ENCODE measurements around the gene ARSB.

ARSB gene

GRCh38 chr5:78785454-78785853 is 199.7 kb downstream of the ARSB start:
- no peak overlapping the region for H3K27ac ChIP-seq (ENCODE audit: low read length)
- H3K9me3 ChIP-seq (replicated peaks; ENCODE audit: insufficient read depth, low read length), result no peaks in the 10 kb centered on the region
- no peak overlapping the region for H3K4me2 ChIP-seq (ENCODE audit: low read depth, low read length)
- H4K20me1 ChIP-seq (ENCODE audit: insufficient read depth, low read length), result no peaks in the 10 kb centered on the region
- H3F3A ChIP-seq (ENCODE audit: insufficient read depth, low read length), result no peaks in the 10 kb centered on the region
- no peak overlapping the region for H2AFZ ChIP-seq (ENCODE audit: low read length)
- no peaks in the 10 kb centered on the region for H3K27me3 ChIP-seq (replicated peaks; ENCODE audit: insufficient read depth, low read length)
- no peaks in the 10 kb centered on the region for H3K79me2 ChIP-seq (ENCODE audit: low read length)
- no peaks in the 10 kb centered on the region for H3K9me2 ChIP-seq (replicated peaks; ENCODE audit: insufficient read depth, low read length)
- DNase-seq, result no peak
- no peak overlapping the region for H3K9ac ChIP-seq (ENCODE audit: low read length)
- H3K4me3 ChIP-seq (ENCODE audit: low read length), result no peak overlapping the region
- TF ChIP-seq EZH2 (optimal IDR thresholded peaks at IDR 0.05; ENCODE audit: low read depth, low read length), result no peak
- no peak for TF ChIP-seq EZH2phosphoT487 (IDR thresholded peaks at IDR 0.05; ENCODE audit: low read length)
- TF ChIP-seq CTCF (IDR thresholded peaks at IDR 0.05; ENCODE audit: low read length), result no peak
- H3K36me3 ChIP-seq (replicated peaks; ENCODE audit: insufficient read depth, low read length), result no peaks in the 10 kb centered on the region
- no peaks in the 10 kb centered on the region for H3K4me1 ChIP-seq (ENCODE audit: low read length)

GRCh38 chr5:78783434-78784130 is 201.5 kb downstream of the ARSB start:
- Histone ChIP-seq H3K27ac (ENCODE audit: low read length) (no peak overlapping the region), H3K4me3 (ENCODE audit: low read length) (no peak overlapping the region), H3K36me3 (replicated peaks; ENCODE audit: insufficient read depth, low read length) (no peaks in the 10 kb centered on the region), H3K4me2 (ENCODE audit: low read depth, low read length) (no peak overlapping the region), H3K9me2 (replicated peaks; ENCODE audit: insufficient read depth, low read length) (no peaks in the 10 kb centered on the region), H3K9me3 (replicated peaks; ENCODE audit: insufficient read depth, low read length) (no peaks in the 10 kb centered on the region), H3K27me3 (replicated peaks; ENCODE audit: insufficient read depth, low read length) (no peaks in the 10 kb centered on the region), H2AFZ (ENCODE audit: low read length) (no peak overlapping the region), H3K9ac (ENCODE audit: low read length) (no peak overlapping the region), H3F3A (ENCODE audit: insufficient read depth, low read length) (no peaks in the 10 kb centered on the region), H3K79me2 (ENCODE audit: low read length) (no peaks in the 10 kb centered on the region), H3K4me1 (ENCODE audit: low read length) (no peaks in the 10 kb centered on the region), H4K20me1 (ENCODE audit: insufficient read depth, low read length) (no peaks in the 10 kb centered on the region)
- DNase-seq, result no peak
- TF ChIP-seq EZH2 (optimal IDR thresholded peaks at IDR 0.05; ENCODE audit: low read depth, low read length) (no peak), EZH2phosphoT487 (IDR thresholded peaks at IDR 0.05; ENCODE audit: low read length) (no peak), CTCF (IDR thresholded peaks at IDR 0.05; ENCODE audit: low read length) (no peak)

- Histone ChIP-seq H3K4me1 (ENCODE audit: low read length) (no peaks in the 10 kb centered on the region), H3K4me2 (ENCODE audit: low read depth, low read length) (no peak overlapping the region), H3K27me3 (replicated peaks; ENCODE audit: insufficient read depth, low read length) (no peaks in the 10 kb centered on the region), H3F3A (ENCODE audit: insufficient read depth, low read length) (no peaks in the 10 kb centered on the region), H3K9me2 (replicated peaks; ENCODE audit: insufficient read depth, low read length) (no peaks in the 10 kb centered on the region), H3K36me3 (replicated peaks; ENCODE audit: insufficient read depth, low read length) (no peaks in the 10 kb centered on the region), H2AFZ (ENCODE audit: low read length) (no peak overlapping the region), H4K20me1 (ENCODE audit: insufficient read depth, low read length) (no peaks in the 10 kb centered on the region), H3K4me3 (ENCODE audit: low read length) (no peak overlapping the region), H3K9ac (ENCODE audit: low read length) (no peak overlapping the region), H3K9me3 (replicated peaks; ENCODE audit: insufficient read depth, low read length) (no peaks in the 10 kb centered on the region), H3K27ac (ENCODE audit: low read length) (no peak overlapping the region), H3K79me2 (ENCODE audit: low read length) (no peaks in the 10 kb centered on the region)
- TF ChIP-seq CTCF (IDR thresholded peaks at IDR 0.05; ENCODE audit: low read length) (no peak), EZH2phosphoT487 (IDR thresholded peaks at IDR 0.05; ENCODE audit: low read length) (no peak), EZH2 (optimal IDR thresholded peaks at IDR 0.05; ENCODE audit: low read depth, low read length) (no peak)
- no peak for DNase-seq
Measured at GRCh38 chr5:78782728-78783127, 202.4 kb downstream of the ARSB start.
